CD4-positive, alpha-beta T cell treated with Interleukin-17A for 1 hour (primary cell): ENCODE data around the gene DPP10.
"Not testable (repeated sequence)": the region's sequence is repeated elsewhere in the genome, so short reads cannot be mapped to it uniquely, and the experiment has no call there.

ENCODE experiments used
- DNase-seq: peaks from one replicate; pipeline ENCODE4 v3.0.0-alpha.2; 2020

The DPP10 gene

GRCh38 chr2:115305712-115306111 is 863.3 kb downstream of the DPP10 start:
- no peak for DNase-seq

- DNase-seq = no peak
Observed at GRCh38 chr2:115314119-115314518, 871.7 kb downstream of the DPP10 start.

GRCh38 chr2:115327061-115327460 is 884.6 kb downstream of the DPP10 start:
- no peak for DNase-seq

- no peak for DNase-seq
Observed at GRCh38 chr2:115359550-115359949, 917.1 kb downstream of the DPP10 start.

- DNase-seq = no peak
Observed at GRCh38 chr2:115364093-115364492, 921.7 kb downstream of the DPP10 start.

GRCh38 chr2:115369400-115369799 is 927.0 kb downstream of the DPP10 start:
- DNase-seq = no peak

GRCh38 chr2:115374981-115375380 is 932.5 kb downstream of the DPP10 start:
- DNase-seq = no peak

GRCh38 chr2:115384399-115384798 is 942.0 kb downstream of the DPP10 start:
- DNase-seq = no peak

GRCh38 chr2:115386465-115386864 is 944.0 kb downstream of the DPP10 start:
- no peak for DNase-seq

GRCh38 chr2:115389024-115389423 is 946.6 kb downstream of the DPP10 start:
- no peak for DNase-seq

- no peak for DNase-seq
Observed at GRCh38 chr2:115389898-115390565, 947.6 kb downstream of the DPP10 start.

GRCh38 chr2:115396579-115396978 is 954.1 kb downstream of the DPP10 start:
- DNase-seq = no peak

- DNase-seq = no peak
Observed at GRCh38 chr2:115400940-115401339, 958.5 kb downstream of the DPP10 start.

- no peak for DNase-seq
Observed at GRCh38 chr2:115412501-115412900, 970.1 kb downstream of the DPP10 start.

- DNase-seq = no peak
Observed at GRCh38 chr2:115413791-115414190, 971.4 kb downstream of the DPP10 start.

GRCh38 chr2:115414466-115414865 is 972.0 kb downstream of the DPP10 start:
- DNase-seq = no peak

- DNase-seq = no peak
Observed at GRCh38 chr2:115422004-115422634, 979.7 kb downstream of the DPP10 start.

GRCh38 chr2:115427436-115427835 is 985.0 kb downstream of the DPP10 start:
- no peak for DNase-seq

- not testable (repeated sequence) for DNase-seq
Observed at GRCh38 chr2:115440746-115441145, 998.3 kb downstream of the DPP10 start.

GRCh38 chr2:115443539-115444185 is 1001.2 kb downstream of the DPP10 start:
- DNase-seq = no peak

- no peak for DNase-seq
Observed at GRCh38 chr2:115460008-115460407, 1017.6 kb downstream of the DPP10 start.

GRCh38 chr2:115480741-115481140 is 1038.3 kb downstream of the DPP10 start:
- DNase-seq = no peak

GRCh38 chr2:115481842-115482241 is 1039.4 kb downstream of the DPP10 start:
- DNase-seq = no peak

GRCh38 chr2:115483666-115484065 is 1041.2 kb downstream of the DPP10 start:
- no peak for DNase-seq
